ENCODE results near the gene EFNA5.
"Not testable (repeated sequence)": the region's sequence is repeated elsewhere in the genome, so short reads cannot be mapped to it uniquely, and the experiment has no call there.

Gene EFNA5

DNA sequence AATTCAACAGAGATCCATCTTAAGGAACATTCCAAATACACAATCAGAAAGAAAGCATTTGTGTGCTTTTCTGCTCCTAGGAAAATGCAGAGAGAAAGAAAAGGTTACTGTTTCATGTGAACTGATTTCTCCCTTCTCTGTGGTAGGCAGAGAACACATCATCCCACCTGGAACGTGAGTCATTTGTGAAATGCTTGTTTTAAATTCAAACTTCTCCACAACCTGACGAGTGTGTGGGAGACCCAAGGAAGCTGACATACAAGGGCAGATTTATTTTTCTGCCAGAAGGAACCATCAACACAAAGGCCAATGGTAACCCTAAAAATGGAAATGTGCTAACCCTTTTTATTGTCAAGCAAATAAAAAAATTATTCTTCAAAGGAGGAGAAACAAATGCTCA, 156.4 kb downstream of the EFNA5 start:
- no peak for DNase-seq

DNA sequence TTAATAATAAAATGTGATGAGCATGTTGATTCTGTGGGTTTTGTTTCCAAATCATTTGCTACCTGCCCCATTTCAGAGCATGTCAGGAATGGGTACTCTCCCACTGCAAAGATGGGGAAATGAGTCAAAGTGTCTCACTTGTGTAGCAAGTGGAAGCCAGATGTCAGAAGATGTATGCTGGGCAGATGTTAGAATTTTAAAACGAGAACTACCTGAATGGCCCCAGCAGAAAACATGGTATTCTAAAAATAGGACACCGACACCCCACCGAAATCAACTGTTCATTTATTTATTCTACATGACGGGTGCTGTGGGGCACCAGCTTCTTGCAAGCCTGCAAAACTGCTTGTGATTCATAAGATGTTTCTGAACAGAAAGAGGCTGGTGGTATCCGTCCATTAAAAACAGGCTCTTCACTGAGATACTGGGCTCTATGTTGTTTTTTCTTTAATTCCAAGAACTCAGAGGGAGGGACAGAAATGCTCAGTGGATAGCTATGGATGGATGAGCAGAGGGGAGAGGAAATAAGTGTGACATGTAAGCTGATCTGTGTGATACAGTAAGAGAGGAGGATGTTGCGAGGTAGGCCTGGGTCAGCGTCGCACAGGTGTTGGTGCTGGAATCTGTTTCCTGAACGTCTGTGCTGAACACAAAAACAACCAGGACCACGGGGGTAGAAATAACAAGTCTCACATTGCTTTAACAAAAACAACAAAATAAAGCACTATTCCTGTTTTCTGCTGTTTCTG, 157.2 kb downstream of the EFNA5 start:
- no peak for DNase-seq

DNA sequence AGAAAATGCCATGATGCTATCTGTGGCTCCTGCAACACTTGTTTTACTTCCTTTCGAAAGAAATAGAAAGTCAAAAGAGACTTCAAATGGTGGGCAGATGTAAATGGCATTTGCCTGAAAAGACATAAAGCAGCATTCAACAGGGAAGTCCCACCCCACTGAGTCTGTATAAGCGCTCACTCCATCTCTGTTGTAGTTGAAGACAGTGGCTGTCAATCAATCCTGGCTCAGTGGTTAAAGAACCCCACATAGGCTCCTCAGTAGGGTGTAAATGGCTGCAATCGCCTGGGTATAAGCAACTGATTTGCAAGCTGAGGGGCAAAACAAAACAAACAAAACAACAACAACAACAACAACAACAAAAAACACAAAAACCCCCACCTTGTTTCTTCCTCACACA, 158.7 kb downstream of the EFNA5 start:
- DNase-seq: no peak

DNA sequence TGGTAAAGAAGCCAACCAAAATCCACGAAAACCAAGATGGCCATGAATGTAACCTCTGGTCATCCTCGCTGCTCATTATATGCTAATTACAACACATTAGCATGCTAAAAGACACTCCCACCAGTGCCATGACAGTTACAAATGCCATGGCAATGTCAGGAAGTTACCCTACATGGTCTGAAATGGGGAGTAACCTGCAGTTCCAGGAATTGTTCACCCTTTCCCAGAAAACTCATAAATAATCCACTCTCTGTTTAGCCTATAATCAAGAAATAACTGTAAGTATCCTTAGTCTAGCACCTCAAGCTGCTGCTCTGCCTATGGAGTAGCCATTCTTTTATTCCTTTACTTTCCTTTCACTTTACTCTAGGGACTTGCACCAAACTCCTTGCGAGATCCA, 160.6 kb downstream of the EFNA5 start:
- no peak for DNase-seq

DNA sequence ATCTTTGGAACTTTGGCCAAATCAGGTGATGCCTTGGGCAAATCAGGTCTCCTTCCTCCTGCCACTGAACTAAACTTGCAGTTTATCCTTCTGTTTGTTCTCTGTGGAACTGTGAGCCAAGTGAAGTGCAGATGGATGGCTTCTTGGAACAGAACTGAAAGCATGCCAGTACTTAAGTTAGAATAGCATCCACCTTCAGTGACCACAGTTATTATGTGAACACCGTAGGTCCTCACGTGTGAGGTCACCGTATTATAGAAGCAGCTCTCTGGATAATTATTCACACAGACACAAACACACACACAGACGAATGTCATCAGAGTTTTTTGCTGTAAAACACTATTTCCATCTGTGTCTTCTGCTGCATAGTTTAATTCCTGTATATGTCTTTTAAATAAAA, 162.6 kb downstream of the EFNA5 start:
- no peak for DNase-seq

DNA sequence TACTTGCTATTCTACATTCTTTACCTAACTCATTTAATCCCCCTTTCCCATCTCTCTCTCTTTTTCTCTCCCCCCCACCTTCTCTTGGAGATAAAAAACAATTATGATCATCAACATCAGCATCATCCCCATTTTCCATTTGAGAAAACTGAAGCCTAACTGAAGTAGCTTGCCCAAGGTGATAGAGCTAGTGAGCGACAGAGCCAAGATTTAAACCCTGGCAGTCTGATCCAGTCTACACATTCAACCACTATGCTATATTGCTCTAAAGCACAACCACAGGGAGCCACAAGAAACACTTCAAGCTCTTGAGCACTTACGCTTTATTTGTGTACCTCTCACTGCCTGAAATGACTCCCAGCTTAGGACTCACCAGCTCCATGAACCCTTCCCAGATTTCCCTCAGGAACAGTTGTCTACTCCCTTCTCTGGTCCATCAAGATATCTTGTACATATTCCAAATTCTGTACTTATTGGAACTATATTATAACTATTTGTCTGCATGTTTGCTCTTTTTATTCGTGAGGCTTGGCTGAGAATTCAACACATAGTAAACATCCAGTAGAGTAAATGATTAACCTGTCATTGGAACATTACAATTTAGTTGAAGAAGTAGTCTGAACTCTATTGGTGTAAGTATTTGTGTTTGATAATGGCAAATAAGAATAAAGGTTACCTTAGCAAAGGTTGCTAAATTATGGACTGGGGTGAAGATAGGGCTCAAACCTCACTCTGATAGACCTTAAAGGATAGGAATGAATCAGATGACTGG, 164.8 kb downstream of the EFNA5 start:
- no peak for DNase-seq

DNA sequence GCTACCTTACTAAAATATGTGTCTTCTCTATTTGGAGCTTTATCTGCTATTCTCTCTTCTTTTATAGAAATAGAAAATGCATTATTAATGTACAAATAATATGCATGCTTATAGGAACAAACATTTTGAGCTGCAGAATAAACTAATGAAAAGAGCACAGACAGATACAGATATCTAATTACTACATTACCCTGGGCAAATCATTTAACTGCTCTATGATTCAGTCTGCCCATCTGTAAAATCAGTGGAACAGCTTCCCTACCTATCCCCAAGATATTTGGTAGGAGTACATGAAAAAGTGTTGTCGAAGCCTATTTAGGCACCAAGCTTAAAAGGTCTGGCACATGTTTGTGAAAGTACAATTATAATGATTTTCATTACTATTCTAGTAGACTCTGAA, 166.3 kb downstream of the EFNA5 start:
- no peak for DNase-seq

DNA sequence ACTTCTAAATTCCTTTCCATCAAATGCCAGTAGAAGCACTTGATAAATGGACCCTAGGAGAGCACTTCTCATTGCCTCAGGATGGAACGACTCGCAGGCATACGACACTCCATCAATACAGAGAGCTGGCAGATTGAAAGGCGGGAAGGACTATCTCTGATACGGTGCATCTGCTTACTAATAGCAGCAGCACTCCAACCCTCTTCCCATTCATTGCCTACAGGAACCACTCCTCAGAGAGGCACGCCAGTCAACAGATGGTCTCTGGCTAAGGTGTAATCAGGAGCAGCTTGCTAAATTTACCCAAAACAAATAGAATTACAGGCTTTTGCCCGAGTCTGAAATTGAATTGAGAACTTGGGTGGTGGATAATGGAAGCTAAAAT, 168.1 kb downstream of the EFNA5 start:
- DNase-seq: no peak

DNA sequence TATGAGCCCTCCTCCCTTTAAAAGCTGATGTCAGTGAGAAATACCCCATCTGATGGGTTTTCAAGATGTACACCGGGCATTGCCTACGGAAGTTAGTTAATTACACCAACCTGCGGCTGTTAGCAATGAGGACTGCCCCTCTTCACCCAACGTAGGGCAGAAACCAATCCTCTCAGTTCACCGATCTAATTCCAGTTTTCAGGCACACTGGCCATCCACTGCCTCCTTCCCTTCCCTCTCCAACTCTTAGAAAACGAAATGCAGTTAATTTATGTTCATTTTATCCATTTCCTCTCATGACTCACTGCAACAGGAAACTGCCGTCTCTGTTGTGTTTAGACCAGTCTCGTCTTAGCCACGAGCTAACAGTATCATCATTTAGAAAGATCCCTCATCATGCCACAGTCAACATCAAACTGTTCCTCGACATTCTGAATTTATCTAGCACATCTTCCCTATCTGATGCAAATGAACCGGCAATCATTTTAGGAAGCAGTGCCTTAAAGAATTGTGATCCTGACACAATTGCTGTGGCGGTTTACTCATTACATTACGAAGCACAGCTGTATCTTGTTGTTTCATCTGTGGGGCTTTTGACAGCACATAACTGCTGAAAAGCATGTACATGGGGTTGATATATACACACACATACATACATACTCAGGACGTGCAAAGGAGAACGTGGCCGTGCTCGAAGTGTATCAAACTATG, 168.6 kb downstream of the EFNA5 start:
- DNase-seq: no peak

DNA sequence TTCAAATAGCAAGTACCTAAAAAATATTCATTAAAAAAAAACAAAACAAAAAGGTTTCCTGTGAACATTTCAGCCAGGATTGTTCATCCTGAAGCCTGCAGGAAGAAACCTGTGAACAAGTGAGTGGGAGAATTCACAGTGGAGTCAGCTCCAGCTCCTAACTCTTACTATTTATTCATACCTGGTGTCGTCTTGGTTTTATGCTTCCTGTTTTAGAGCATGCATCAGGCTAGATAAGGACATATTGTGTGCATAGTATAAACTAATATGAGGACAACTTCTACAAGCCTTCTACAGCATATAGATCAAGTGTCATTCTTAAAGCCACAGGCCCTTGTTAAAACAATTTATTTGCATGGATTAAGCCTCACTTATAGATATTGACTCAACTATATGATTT, 169.9 kb downstream of the EFNA5 start:
- no peak for DNase-seq

DNA sequence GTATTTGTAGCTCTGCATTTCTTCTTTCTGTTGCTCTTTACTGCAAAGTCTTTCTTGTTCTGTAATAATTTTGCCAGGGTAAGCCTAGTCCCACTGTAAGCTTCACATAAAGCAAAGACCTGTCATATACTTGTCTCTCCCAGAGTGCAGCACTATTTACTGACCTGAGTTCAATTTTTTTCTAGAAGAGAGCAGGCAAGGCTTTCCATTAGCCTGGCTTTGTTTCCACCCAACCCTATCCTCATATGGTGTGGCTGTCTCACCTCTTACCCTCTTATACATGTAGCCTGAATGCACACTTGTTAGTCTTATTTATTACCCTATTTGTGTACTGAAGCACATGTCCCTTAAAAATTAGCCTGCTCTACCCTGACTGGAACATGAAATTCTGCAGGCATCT, 170.4 kb downstream of the EFNA5 start:
- no peak for DNase-seq

DNA sequence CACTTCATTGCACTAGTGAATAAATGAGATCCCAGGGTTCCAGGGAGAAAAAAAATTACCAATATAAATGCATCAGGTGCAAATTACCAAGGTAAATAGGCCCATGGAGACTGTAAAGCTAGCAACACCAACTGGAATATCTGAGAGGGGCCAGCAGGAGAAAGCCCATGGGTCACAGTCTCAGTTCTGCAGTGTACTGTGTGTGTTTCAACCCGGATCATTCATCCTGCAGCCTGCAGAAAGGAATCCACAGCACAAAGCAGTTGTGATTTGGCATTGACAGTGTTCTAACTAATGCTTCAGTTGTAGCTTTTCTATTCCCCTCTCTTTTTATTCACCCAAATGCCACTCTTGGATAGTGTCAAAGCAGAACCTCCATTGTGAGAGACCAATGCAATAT, 171.0 kb downstream of the EFNA5 start:
- no peak for DNase-seq

DNA sequence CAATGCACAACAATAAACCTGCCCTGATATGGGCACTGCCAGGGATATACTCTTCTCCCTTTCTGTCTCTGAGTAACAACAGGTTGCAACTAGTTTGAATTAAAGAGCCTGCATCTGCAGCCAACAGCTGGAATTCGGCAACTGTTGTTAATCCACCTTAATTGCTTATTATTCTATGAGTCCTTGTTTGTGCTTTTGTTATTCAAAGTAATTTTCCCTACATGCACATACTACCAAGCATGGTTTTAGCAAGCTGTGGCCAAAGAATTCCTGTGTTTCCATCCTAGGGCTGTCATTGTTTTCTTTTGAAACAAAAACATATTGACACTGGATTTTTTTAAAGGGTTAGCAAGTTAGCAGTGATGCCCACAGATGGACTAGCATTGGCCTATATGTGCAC, 171.5 kb downstream of the EFNA5 start:
- no peak for DNase-seq

DNA sequence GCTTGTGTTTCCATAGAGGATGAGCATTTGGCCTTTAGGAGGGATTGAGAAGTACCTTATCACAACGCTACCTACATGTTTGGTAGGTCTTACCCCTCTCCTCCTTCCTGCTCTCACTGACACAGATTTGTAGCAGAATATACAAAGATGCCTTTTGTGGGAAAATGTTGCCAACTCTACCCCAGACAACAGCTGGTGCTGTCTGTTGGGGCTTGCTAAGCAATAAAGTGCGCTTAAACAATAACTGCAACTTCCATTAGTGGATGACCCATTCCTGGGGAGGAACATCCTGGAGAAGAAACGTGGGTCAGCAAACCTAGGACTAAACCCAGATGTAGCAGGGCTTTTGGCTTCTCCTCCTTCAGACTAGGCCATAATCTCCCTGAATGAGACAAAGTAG, 174.3 kb downstream of the EFNA5 start:
- DNase-seq: no peak

DNA sequence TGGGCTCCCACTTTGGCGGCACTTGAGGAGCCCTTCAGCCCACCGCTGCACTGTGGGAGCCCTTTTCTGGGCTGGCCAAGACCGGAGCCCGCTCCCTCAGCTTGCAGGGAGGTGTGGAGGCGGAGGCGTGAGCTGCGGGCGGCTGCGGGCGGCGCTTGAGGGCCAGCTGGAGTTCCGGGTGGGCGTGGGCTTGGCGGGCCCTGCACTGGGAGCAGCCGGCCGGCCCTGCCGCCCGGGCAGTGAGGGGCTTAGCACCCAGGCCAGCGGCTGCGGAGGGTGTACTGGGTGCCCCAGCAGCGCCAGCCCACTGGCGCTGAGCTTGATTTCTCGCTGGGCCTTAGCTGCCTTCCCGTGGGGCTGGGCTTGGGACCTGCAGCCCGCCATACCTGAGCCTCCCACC, 176.6 kb downstream of the EFNA5 start:
- not testable (repeated sequence) for DNase-seq

DNA sequence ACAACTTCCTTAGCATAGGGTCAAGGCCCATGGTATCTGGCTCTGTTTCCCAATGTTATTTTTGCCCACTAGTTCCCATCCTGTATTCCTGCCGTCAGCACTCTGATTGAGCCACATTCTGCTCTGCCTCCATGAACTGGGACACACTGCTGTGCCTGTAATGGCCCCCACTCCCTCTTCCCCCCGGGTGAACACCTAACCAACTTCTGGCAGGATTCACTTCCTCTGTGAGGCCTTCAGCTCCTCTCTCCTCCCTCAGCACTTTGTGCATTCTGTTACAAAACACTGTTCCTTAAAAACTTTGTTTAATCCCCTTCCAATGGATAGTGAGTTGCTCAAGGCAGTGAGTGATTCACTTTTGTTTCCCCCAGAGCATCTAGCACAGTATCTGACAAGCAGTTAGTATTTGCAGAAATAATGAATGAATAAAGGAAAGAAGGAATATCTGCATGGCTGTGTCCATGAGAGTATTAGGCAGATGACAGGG, 183.6 kb downstream of the EFNA5 start:
- no peak for DNase-seq

DNA sequence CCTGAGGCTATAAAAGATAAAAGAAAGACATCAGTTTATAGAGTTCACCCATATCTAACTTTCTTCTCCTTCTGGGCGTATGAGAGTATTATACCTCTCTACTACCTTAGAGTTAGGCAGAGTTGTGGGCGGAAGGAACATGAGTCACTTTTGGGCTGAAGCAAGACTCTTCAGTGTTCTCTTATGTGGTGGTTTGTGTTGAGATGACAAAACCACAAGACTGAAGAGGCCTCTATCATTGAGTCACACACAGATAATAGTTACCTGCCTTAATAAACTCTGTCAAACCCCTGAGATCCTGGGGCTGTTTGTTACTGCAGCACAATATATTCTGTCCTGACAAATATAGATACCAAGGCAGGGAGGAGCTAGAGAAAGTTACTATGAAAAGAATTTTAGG, 184.2 kb downstream of the EFNA5 start:
- DNase-seq: no peak

DNA sequence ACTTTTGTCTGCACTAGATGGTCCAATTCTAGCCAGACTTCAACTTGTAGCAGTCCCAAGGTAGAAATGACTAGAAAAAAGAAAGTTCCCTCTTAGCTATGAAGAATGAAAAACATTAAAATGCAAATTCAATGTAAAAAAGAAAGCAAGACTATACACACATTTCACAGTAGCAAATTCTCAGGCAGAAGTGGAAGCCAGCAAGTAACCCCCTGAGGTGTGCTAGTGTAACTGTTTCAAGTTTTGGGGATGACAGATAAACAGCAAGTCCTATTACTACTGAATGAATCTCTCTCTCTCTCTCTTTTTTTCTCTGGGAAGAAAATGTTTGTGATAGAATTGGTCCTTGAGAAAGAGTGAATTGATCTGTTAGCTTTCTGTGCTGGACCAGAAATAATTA, 185.6 kb downstream of the EFNA5 start:
- no peak for DNase-seq

DNA sequence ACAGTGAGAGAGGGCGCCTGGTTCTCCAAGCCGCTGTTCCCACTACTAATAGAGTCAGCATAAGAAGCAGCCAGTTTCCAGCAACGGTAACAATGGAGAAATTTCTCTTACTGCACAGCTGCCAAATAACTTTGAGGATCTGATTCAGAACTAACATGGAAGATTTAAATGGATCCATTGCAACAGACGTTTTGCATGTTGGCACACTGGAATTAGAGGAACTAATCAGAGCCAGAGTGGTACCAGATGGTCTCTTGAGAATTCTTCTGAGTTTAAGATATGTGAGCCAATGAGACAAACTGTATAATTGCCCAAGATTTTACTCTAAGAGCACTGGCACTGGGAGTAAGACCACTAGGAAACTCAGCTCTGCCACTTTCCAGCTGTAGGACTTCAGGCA, 186.5 kb downstream of the EFNA5 start:
- no peak for DNase-seq

DNA sequence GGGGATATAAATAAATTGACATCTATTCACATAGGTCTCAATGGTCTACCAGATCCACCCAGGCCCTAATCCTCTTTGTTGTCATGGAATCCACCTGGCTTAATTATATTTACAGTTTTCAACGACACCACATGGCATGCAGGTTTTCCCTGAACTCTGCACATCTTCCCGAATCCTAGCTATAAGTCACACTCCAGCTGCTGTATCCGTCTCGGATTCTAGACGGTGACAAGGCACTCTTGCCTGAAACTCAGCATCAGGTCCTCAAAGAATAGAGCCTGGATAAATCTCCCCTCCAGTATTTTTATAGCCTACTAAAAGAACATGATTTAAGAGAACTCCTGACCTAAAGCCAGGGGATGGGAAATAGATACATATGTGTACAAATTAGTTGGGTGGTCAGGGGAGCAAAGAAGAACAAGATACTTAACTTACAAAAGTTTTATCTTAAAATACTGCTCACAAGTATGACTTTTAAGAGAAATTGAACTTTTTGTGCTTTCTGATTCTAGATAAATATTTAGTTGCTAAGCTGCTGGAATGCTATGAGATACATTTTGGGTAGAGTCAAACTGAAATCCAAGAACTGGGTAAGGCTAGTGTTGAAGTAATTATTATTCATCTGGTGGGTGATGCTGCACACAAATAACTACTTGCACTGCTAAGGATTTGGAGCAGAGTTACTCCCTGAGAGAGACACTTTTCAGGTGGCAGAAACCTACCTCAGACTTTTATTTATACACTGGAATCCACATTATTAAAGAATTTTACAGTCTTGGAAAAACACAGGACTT, 187.3 kb downstream of the EFNA5 start:
- no peak for DNase-seq

DNA sequence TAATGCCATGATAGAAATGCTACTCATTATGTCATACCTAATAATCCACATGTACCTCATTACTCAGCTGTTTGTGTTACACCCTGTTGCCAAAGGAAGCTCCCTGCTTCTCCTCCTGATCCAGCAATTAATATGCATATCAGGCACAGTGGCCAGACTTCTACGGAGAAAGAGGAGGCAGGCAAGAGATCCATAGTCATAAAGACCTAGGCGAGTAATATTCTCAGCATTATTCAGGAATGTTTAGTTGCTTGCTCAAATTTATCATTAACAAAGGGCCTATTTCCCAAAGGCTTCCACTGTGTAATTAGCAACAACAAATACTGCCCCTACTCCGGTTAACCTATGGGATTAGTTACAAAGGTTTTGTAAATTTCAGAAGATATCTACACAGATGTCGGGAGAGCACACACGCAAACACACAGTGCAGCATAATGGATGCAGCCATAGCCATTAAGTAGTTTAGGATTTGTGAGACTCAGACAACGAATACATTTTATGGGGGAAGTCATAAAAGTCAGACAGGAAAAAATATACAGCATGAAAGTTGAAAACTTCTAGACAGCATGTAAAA, 192.6 kb downstream of the EFNA5 start:
- DNase-seq: no peak

DNA sequence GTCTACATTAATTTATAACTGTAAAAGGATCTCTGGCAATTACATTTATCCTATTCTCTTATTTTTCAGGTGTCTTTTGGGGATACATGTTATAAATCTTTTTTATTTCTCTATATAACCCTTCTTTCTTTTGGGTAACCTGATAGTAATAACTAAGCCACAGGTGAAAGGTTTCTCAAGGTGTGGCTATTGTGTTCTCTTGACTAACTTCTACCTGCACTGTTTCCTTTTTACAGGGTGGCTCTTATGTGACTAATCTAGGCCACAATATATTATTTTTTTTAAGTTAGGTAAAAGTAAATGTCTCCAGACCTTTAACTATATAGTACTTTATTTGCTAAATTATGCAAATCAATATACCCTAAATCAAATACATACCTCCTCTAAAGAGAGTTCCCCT, 193.2 kb downstream of the EFNA5 start:
- DNase-seq: no peak

DNA sequence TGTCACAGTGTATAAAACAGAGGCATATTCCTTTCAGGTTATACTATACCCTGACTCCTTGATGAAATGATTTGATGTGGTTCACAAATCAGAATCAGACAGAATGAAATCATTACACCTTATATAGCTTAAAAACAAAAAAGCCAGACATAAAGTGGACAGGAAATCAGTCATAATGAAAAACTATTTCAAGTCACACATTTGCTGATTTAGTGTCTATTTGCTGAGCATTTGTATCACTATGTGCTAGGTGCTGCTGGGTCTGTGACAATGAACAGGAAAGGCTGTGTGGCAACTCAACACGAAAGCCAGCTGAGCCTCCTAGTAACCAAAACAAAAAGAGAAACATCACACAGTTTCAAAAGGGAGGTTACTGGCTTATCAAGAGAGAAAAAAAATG, 194.0 kb downstream of the EFNA5 start:
- DNase-seq: no peak

Measured in GOT3 (cell line).